GM23338 (cell line): ENCODE measurements around the gene PIP4K2B. TPM values are rescaled to one million over a fixed set of nuclear protein-coding genes. Genes with fewer than 3 reads are reported as not detected.

ENCODE experiments used
- ATAC-seq: fragments of 200-7000 bp; cut with Tn5 transposase; 3 replicates; pipeline ENCODE4 v1.9.1; 2020
- DNase-seq: peaks from one replicate; pipeline ENCODE4 v3.0.0-alpha.2; 2015; ENCODE audit warnings: low spot score
- H2AFZ ChIP-seq: fragments of 200-600 bp; sonication (generic); 2 replicates; pipeline ENCODE4 v1.8.0; 2016; ENCODE audit warnings: antibody characterized with exemption, mild to moderate bottlenecking, moderate library complexity
- H3F3A ChIP-seq: fragments of 200-600 bp; sonication (generic); replicated peaks from 2 replicates; pipeline ENCODE4 v1.8.0; 2017; ENCODE audit warnings: antibody characterized with exemption, mixed run types, low read depth
- H3K27ac ChIP-seq: fragments of 200-600 bp; sonication (generic); 2 replicates; pipeline ENCODE4 v1.6.1; 2016; ENCODE audit warnings: low read depth
- H3K27me3 ChIP-seq: fragments of 200-600 bp; sonication (generic); 2 replicates; pipeline ENCODE4 v1.8.0; 2016; ENCODE audit warnings: mild to moderate bottlenecking, mixed run types, moderate library complexity; ENCODE audit not compliant: insufficient read depth
- H3K36me3 ChIP-seq: fragments of 200-600 bp; sonication (generic); 2 replicates; pipeline ENCODE4 v1.8.0; 2016; ENCODE audit warnings: mild to moderate bottlenecking; ENCODE audit not compliant: insufficient read depth
- H3K4me1 ChIP-seq: fragments of 200-600 bp; sonication (generic); 2 replicates; pipeline ENCODE4 v1.8.0; 2016; ENCODE audit warnings: mild to moderate bottlenecking, moderate library complexity; ENCODE audit not compliant: insufficient read depth
- H3K4me2 ChIP-seq: fragments of 200-600 bp; sonication (generic); 2 replicates; pipeline ENCODE4 v1.7.1; 2017; ENCODE audit warnings: mixed run types
- H3K4me3 ChIP-seq: fragments of 200-600 bp; sonication (generic); 2 replicates; pipeline ENCODE4 v1.6.1; 2016; ENCODE audit warnings: mixed run types
- H3K79me2 ChIP-seq: fragments of 200-600 bp; sonication (generic); replicated peaks from 2 replicates; pipeline ENCODE4 v1.8.0; 2017; ENCODE audit warnings: mild to moderate bottlenecking; ENCODE audit not compliant: insufficient read depth
- H3K9me2 ChIP-seq: fragments of 200-600 bp; sonication (generic); 2 replicates; pipeline ENCODE4 v1.8.0; 2017; ENCODE audit not compliant: insufficient read depth
- H4K20me1 ChIP-seq: fragments of 200-600 bp; sonication (generic); replicated peaks from 2 replicates; pipeline ENCODE4 v1.8.0; 2017; ENCODE audit warnings: mild to moderate bottlenecking; ENCODE audit not compliant: insufficient read depth
- H3K27ac Mint-ChIP-seq: 2 replicates; pipeline ENCODE4 v1.8.0; 2020; ENCODE audit warnings: inconsistent platforms, mild to moderate bottlenecking, moderate library complexity, mixed read lengths
- H3K27me3 Mint-ChIP-seq: 3 replicates; pipeline ENCODE4 v1.8.0; 2022; ENCODE audit warnings: low read depth, mild to moderate bottlenecking, moderate library complexity, mixed read lengths, inconsistent platforms; ENCODE audit not compliant: insufficient read depth, poor library complexity
- H3K36me3 Mint-ChIP-seq: 3 replicates; pipeline ENCODE4 v1.8.0; 2021; ENCODE audit warnings: low read depth, mild to moderate bottlenecking, inconsistent platforms, moderate library complexity, mixed read lengths
- H3K4me1 Mint-ChIP-seq: 3 replicates; pipeline ENCODE4 v1.8.0; 2020; ENCODE audit warnings: mild to moderate bottlenecking, inconsistent platforms, mixed read lengths
- H3K4me3 Mint-ChIP-seq: 3 replicates; pipeline ENCODE4 v1.8.0; 2021; ENCODE audit warnings: moderate library complexity, mild to moderate bottlenecking, inconsistent platforms, mixed read lengths
- H3K9me3 Mint-ChIP-seq: 3 replicates; pipeline ENCODE4 v1.8.0; 2020; ENCODE audit warnings: moderate library complexity, mild to moderate bottlenecking, inconsistent platforms, mixed read lengths
- CREB1 ChIP-seq: fragments of 250-450 bp; sonication (Bioruptor Pico); IDR thresholded peaks from 2 replicates; pipeline ENCODE4 v1.5.0; 2020; ENCODE audit warnings: low read depth, mild to moderate bottlenecking, moderate library complexity
- CTCF ChIP-seq, 2 experiments: fragments of 200-600 bp in 1 of 2; sonication (generic) in 1 of 2; conservative IDR thresholded peaks; 2 replicates each; pipeline versions ENCODE4 v1.5.1 to v1.6.1; 2016 to 2017; ENCODE audit warnings: antibody characterized with exemption in 2 of 2, low read depth in 2 of 2, mild to moderate bottlenecking in 2 of 2, moderate library complexity in 1 of 2
- EZH2 ChIP-seq: fragments of 200-600 bp; sonication (generic); IDR thresholded peaks from one replicate; pipeline ENCODE4 v1.8.0; 2017; ENCODE audit warnings: antibody characterized with exemption, mild to moderate bottlenecking, low read depth; ENCODE audit not compliant: unreplicated experiment
- EZH2phosphoT487 ChIP-seq: fragments of 200-600 bp; sonication (generic); IDR thresholded peaks from one replicate; pipeline ENCODE4 v1.8.1; 2018; ENCODE audit warnings: antibody characterized with exemption; ENCODE audit not compliant: unreplicated experiment
- JUNB ChIP-seq: IDR thresholded peaks from one replicate; pipeline ENCODE4 v1.6.1; 2016; ENCODE audit warnings: antibody characterized with exemption; ENCODE audit not compliant: unreplicated experiment
- POLR2AphosphoS5 ChIP-seq: IDR thresholded peaks from 2 replicates; pipeline ENCODE4 v1.6.1; 2016; ENCODE audit warnings: antibody characterized with exemption, low read depth
- ZNF114 ChIP-seq: fragments of 250-450 bp; sonication (Bioruptor Pico); IDR thresholded peaks from 2 replicates; pipeline ENCODE4 v1.5.0; 2020; ENCODE audit warnings: mild to moderate bottlenecking, moderate library complexity
- ZNF331 ChIP-seq: fragments of 250-450 bp; sonication (Bioruptor Pico); IDR thresholded peaks from 2 replicates; pipeline ENCODE4 v1.5.0; 2020; ENCODE audit warnings: low read depth, mild to moderate bottlenecking, moderate library complexity
- ZNF462 ChIP-seq: fragments of 250-450 bp; sonication (Bioruptor Pico); IDR thresholded peaks from 2 replicates; pipeline ENCODE4 v1.5.0; 2020; ENCODE audit warnings: mild to moderate bottlenecking, moderate library complexity
- polyA plus RNA-seq: library from polyadenylated mRNA; unstranded; fragments of >200 nt; fragmentation: Nextera tagmentation; extraction: Ambion mirVana; gene quantifications from 2 replicates; pipeline ENCODE4 v1.2.1, GENCODE V29; 2016
- total RNA-seq: library from RNA; depleted of rRNA; stranded (reverse); fragments of >200 nt; shearing (Covaris generic); gene quantifications from 2 replicates; pipeline ENCODE4 v1.2.3, GENCODE V29; 2014
- TF ChIP-seq, protein P1 (sequence below): IDR thresholded peaks from 2 replicates; pipeline ENCODE4 v1.6.1; 2016; ENCODE audit warnings: antibody characterized with exemption

PIP4K2B gene
- total and polyA plus RNA-seq, 2 experiments from 2014 or later = 9.5 to 43.4 TPM

DNA sequence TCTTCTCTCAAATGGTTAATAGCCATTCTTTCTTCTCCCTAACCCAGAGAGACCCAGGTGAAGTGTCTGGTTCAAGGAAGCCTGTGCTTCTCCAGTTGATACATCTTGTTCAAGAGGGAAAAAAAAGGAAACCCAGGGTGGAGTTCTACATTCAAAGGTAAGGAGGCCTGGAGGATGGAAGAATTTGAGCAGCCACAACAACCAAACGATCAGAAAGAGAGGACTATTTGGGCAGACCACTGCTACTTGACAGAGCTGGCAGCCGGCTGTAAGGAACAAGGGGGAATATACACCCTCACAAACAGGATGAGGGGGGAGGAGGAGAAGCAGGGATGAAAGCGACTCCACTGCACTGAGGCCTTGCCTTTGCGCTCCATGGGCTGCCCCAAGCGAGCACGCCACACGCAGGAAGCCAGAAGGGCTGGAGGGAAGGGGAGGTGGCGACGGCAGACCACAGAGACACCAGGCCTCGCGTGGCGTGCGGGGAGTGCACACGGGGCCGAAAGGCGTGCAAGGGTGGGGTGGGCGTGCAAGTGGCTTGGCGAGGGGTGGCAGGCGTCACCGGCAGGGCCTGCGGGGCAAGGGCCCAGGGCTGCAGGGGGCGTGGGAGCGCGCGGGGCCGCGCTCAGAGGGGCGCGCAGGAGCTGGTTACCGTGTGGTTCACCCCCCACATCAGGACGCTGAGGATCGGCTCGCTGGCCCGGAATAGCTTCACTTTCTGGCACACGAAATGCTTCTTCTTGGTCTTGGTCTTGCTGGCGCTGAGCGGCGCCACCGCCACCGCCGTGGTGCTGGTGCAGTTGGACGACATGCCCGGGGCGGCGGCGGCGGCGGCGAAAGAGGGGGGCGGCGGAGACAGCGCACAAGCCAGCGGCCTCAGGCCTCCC lies 499 bp downstream of the PIP4K2B start:
- H3K9me2 ChIP-seq = no peaks in the 10 kb centered on the region
- peaks cover 14% of the 10 kb centered on the region; the same call in 1 of the 2 replicates for H3F3A ChIP-seq
- peaks cover 23% of the 10 kb centered on the region for H3K4me1 Mint-ChIP-seq
- peak; percentile 35 for ATAC-seq
- DNase-seq = peak; percentile 45
- H3K4me3 ChIP-seq = peak overlapping the region; percentile 96
- H3K36me3 Mint-ChIP-seq = peaks cover 57% of the 10 kb centered on the region
- H3K79me2 ChIP-seq = peaks cover 51% of the 10 kb centered on the region
- H4K20me1 ChIP-seq = peaks cover 28% of the 10 kb centered on the region
- peak overlapping the region; percentile 98 for H3K4me2 ChIP-seq
- H3K9me3 Mint-ChIP-seq = peaks cover 2% of the 10 kb centered on the region; the same call in 2 of the 3 replicates
- peaks cover 14% of the 10 kb centered on the region; the same call in 1 of the 2 replicates for H3K36me3 ChIP-seq
- peak overlapping the region; percentile 96 for H3K4me3 Mint-ChIP-seq
- TF ChIP-seq POLR2AphosphoS5 = peak; percentile 36; the same call in 1 of the 2 replicates
- no peak for TF ChIP-seq ZNF462
- H3K27ac ChIP-seq = no peak overlapping the region
- peak overlapping the region; percentile 93 for H3K27ac Mint-ChIP-seq
- H3K27me3 ChIP-seq = no peaks in the 10 kb centered on the region
- peaks cover 16% of the 10 kb centered on the region for H3K4me1 ChIP-seq
- H3K27me3 Mint-ChIP-seq = peaks cover 4% of the 10 kb centered on the region
- H2AFZ ChIP-seq = peak overlapping the region; percentile 59; the same call in 1 of the 2 replicates

GRCh38 chr17:38797828-38798227 lies 1.5 kb downstream of the PIP4K2B start:
- H3K27ac ChIP-seq = no peak overlapping the region
- Mint-ChIP-seq H3K27me3 (peaks cover 4% of the 10 kb centered on the region), H3K9me3 (peaks cover 2% of the 10 kb centered on the region; the same call in 2 of the 3 replicates), H3K4me1 (peaks cover 23% of the 10 kb centered on the region), H3K4me3 (peak overlapping the region; percentile 96), H3K36me3 (peaks cover 52% of the 10 kb centered on the region), H3K27ac (no peak overlapping the region)
- H3K4me1 ChIP-seq = peaks cover 16% of the 10 kb centered on the region
- no peaks in the 10 kb centered on the region for H3K9me2 ChIP-seq
- H4K20me1 ChIP-seq = peaks cover 29% of the 10 kb centered on the region
- peaks cover 14% of the 10 kb centered on the region; the same call in 1 of the 2 replicates for H3K36me3 ChIP-seq
- ATAC-seq = no peak
- peaks cover 59% of the 10 kb centered on the region for H3K79me2 ChIP-seq
- H3F3A ChIP-seq = peaks cover 12% of the 10 kb centered on the region; the same call in 1 of the 2 replicates
- no peak overlapping the region for H2AFZ ChIP-seq
- H3K27me3 ChIP-seq = no peaks in the 10 kb centered on the region
- no peak for DNase-seq
- TF ChIP-seq ZNF331 (CRISPR knock-in tag) (no peak), JUNB (no peak), POLR2AphosphoS5 (no peak), CTCF (conservative IDR thresholded peaks at IDR 0.05; ENCODE audit: low read depth in 2 of 2) (no peak), CREB1 (no peak), EZH2phosphoT487 (no peak), ZNF114 (CRISPR knock-in tag) (no peak), EZH2 (no peak)
- TF ChIP-seq, protein P1, sequence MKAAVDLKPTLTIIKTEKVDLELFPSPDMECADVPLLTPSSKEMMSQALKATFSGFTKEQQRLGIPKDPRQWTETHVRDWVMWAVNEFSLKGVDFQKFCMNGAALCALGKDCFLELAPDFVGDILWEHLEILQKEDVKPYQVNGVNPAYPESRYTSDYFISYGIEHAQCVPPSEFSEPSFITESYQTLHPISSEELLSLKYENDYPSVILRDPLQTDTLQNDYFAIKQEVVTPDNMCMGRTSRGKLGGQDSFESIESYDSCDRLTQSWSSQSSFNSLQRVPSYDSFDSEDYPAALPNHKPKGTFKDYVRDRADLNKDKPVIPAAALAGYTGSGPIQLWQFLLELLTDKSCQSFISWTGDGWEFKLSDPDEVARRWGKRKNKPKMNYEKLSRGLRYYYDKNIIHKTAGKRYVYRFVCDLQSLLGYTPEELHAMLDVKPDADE = no peak
- H3K4me2 ChIP-seq = peak overlapping the region; percentile 98
- peak overlapping the region; percentile 96 for H3K4me3 ChIP-seq
